GM12872 (cell line): ENCODE results near the gene P4HA2.

Source experiments
- CTCF ChIP-seq: IDR thresholded peaks from 3 replicates; pipeline ENCODE4 v1.5.1; 2011; ENCODE audit warnings: low read depth, mild to moderate bottlenecking, low read length, moderate library complexity; ENCODE audit not compliant: insufficient read depth

P4HA2 gene

GRCh38 chr5:132182359-132183040 lies 45.2 kb downstream of the P4HA2 start:
- TF ChIP-seq CTCF = no peak

GRCh38 chr5:132181011-132181629 lies 46.5 kb downstream of the P4HA2 start:
- no peak for TF ChIP-seq CTCF

GRCh38 chr5:132180134-132180745 lies 47.4 kb downstream of the P4HA2 start:
- TF ChIP-seq CTCF = peak; percentile 78

GRCh38 chr5:132179405-132179804 lies 48.2 kb downstream of the P4HA2 start:
- no peak for TF ChIP-seq CTCF

GRCh38 chr5:132177691-132178149 lies 49.9 kb downstream of the P4HA2 start:
- TF ChIP-seq CTCF = no peak

GRCh38 chr5:132176987-132177386 lies 50.7 kb downstream of the P4HA2 start:
- 0 out of 3 replicates have a peak, but pooled peaks have one; percentile 15 for TF ChIP-seq CTCF

- no peak for TF ChIP-seq CTCF
These were observed 51.1 kb downstream of the P4HA2 start for GRCh38 chr5:132176521-132176945.
